HK-2 (cell line): Measurements from ENCODE around the gene SBK1.

Source experiments
- DNase-seq: peaks from one replicate; pipeline ENCODE4 v3.0.0-alpha.2; 2018; ENCODE audit not compliant: unreplicated experiment

The SBK1 gene

DNA sequence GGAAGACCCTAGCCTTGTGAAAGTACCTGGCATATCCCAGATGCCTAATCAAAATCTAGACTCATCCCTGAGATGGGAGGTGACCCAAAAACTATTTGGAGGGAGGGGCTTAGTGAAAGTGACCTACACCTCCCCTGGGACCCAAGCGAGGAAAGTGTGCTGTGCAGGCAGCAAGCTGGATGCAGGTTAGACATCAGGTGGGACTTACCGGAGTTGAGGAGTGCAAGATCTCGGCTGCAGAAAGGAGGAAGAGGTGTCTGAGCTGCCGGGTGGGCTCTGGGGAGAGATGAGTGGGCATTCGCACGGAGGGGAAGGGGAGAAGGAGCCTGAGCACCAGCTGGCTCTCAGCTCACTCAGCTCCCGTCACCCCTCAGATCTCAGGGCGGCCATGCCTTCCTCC is 10.3 kb upstream of the SBK1 start:
- no peak for DNase-seq

DNA sequence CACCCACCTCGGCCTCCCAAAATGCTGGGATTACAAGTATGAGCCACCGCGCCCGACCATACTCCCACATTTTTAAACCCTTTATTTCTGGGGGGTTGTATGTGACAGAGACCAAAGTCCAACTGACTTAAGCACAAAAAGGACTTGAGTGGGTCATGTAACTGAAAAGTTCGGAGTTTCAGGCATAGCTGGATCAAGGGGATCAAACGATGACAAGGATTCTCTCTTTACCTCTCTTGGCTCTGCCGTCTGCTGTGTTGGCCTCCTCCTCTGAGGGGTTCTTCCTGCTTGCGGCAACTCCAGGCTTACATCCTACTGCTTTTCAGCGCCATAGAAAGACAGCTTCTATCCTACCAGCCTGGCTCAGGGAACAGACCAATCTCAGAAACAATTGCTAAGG is 9.2 kb upstream of the SBK1 start:
- no peak for DNase-seq

DNA sequence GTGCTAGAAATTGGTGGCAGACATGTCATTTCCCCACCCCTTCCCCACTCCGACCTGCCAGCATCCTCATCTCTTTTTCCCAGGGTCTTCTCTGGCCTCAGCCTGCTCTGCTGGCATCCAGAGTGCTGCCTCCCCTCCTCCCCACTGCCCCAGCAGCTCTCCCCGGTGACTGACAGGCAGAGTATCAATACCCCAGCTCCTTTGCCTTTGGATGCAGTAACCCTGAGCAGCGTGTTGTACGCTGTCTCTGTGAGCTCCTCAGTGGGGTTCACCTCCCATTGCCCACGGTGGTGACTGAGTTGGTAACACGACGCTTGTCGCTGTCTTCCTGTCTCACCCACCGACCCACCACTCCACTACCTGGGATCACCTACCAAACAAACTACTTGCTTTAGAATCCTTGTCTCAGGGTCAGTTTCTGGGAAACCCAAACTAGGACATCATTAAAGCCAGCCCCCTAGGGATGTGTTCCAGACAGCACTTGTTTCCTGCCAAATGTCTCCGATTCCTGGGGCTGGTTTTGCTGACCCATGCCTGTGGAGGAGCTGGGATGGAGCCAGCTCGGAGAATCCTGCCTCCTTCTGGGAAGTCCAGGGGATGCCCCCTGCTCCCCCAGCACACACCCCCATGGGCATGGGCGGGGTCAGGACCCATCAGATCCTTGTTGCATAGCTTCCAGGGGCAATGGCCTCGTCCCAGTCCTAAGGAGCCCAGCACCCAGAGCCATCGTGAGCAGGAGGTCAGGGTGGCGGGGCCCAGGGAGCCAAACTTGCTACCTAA is 8.3 kb upstream of the SBK1 start:
- no peak for DNase-seq

DNA sequence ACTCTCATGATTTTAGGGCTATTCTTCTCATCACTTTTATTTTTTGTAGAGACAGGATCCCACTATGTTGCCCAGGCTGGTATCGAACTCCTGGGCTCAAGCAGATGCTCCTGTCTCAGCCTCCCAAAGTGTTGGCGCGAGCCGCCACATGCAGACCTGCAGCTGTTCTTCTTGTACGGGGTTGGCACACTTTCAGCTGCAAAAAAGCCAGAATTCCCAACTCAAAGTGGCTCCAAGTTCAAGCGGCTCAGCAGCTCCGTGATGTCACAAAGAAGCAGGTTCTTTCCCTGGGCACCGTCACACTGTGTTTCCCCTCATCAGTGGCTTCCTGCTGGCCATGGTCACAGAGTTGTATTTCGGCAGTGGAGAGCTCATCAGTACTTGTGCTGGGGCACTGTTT is 6.7 kb upstream of the SBK1 start:
- DNase-seq, result no peak

DNA sequence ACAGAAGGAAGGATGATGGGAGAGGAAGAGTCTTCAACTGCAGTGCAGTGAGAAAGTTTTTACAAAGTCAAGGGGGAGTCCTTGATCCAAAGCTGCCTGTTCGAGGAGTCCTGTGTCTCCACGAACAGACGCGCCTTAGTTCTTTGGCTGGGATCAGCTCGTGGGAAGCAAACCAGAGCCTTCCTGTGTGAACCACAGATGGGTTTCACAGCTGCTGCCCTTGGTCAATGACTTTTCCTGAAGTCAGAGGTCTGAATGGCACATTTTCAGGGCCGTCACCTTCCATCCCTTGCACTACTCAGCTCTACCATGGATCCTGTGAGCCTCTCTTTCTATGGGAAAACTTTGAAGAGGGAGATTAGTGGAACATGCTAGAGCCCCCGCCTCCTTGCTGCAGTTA is 4.2 kb upstream of the SBK1 start:
- DNase-seq, result no peak

DNA sequence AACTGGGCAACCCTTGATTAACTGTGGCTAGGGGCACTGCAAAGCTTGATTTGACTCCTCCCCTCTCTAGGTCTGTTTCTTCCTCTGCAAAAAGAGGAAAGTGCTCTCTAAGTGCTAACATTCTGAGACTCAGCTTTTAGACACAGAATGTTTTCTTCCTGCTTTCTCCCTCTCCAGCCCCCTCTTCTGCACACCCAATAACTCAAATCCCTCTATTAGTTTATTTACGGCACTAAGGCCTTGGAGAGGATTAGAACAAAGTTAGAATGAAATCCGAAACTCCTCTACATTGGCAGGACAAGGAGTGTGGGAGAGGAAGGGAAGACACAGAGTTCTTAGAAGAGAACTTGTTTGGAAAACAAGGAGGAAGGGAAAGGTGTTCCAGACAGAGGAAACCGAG is 3.3 kb upstream of the SBK1 start:
- no peak for DNase-seq

DNA sequence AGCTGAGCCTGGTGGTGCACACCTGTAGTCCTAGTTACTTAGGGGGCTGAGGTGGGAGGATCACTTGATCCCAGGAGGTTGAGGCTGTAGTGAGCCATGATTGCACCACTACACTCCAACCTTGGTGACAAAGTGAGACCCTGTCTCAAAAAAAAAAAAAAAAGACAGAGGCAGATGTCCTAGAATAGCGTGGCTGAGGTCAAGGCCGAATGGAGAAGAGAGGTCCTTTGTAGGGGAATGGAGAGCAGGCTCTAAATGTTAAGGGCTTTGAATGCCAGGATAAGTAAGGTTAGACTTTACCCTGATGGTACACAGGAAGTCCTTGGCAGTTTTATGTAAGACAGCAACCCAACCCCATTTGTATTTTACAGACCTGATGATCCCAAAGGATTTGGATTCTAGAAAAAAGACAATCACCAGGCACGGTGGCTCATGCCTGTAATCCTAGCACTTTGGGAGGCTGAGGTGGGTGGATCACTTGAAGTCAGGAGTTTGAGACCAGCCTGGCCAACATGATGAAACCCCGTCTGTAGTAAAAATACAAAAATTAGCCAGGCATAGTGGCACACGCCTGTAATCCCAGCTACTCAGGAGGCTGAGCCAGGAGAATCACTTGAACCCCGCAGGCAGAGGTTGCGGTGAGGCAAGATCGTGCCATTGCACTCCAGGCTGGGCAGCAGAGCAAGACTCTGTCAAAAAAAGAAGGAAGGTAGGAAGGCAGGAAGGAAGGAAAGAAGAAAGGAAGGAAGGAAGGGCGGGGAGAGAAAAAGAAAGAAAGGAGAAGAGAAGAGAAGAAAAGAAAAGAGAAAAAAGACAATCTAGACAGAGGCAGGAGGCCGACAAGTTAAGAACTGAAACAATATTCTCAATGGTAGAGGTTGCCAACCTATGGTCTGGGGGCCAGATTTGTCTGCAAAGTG is 2.1 kb upstream of the SBK1 start:
- no peak for DNase-seq

DNA sequence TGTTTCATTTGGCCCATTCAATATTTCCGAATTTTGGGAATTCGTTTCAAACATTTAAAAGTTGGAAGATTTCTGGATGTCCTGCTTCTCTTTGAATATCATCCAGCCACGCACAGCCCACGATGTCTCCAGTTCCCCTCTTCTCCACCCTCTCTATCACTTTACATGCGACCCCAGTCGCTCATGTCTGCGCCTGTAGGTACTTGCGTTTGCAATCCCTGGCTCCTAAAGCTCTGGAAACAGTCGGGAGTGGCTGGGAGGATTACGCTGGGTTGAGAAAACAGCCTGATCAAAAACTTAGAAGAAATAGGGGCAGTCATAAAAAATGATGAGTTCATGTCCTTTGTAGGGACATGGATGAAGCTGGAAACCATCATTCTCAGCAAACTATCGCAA is 1.5 kb upstream of the SBK1 start:
- DNase-seq, result no peak

DNA sequence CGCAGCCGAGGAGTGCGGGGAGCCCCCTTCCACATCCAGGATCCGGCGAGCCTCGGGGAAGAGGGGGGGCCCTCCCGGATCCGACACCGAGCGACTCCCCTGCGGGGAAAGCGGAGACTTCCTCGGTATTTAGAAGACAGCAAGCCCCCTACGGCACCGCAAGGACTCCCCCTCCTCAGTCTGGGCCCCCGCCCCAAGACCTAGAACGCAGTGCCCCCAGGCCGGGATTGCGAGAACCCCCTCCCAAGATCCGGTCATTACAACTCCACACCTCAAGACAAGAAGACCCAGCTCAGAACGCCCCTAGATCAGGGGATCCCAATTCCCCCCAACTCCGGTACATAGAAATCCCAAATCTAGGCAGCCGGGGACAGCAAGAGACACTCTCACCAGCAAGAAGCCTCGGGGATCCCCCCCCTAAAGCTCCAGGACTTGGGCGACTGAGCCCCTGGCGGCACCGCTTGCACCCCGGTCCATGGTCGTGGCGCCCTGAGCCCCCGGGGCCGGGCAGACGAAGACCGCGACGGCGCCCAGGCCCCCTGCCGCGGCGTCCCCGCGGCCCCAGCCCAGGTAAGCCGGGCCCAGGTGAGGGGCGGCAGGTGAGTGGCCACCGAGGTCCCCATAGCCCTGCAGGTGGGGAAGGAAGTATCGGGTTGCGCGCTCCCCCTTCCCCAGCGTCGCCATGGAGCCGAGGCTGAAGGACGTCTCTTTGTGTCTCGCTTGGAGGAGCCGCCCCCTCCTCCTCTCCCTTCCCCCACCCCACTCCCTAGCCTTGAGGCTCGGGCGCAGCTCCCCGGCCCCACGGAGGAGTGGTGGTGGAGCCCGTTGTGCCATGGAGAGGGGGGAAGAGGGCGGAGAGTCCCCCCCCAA is 641 bp downstream of the SBK1 start:
- peak; percentile 17 for DNase-seq

DNA sequence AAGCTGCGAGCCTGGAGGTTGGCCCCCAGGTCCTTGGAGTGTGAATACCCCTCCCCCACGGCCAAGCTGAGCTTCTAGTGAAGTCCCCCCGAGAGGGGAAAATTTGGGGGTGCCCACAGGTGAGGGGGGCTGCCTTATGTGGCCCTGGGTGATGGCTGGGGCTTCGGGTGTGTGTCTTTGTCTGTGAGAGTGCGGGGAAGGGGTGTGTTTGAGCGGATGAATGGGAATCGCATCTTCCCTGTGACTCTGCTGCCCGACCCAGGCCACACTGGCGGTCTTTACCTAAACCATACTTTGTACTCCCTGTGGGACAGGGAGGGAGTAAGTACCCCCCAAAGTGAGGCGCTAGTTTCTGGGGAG is 1.3 kb downstream of the SBK1 start:
- no peak for DNase-seq

DNA sequence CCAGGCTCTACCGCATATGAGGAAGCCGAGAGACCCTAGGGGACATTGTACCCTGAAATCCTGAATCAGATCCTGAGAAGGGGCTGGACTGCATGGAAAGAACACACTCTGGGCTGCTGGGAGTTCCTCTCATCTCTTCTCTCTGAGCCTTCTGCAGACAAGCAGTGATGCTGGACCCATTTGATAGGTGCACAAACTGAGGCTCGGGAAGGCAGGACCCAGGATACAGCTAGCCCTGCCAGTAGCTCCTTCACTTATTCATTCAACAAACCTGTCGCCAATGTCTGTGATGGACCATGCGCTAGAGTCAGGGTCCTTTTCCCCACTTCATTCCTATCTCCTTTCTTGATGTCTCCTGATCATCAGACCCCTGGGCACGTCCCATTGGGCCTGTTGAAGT is 1.9 kb downstream of the SBK1 start:
- DNase-seq, result no peak

DNA sequence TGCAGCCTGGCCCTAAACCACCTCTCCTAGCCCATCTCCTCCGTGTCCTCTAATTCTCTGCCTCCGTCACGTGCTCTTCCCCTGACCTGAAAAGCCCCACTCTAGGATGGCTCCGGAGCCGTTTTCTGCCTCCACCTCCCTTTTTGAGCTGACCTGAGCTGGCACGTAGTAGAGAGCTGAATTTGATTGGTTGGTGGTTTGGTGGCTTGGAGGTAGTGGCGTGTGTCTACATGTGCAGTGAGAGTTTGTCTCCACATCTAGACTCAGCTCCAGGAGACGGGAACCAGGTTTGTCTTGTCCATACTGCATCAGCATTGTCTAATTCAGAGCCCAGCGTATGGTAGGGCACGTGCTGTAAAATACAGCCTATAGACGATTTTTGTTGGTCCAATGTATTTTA is 3.0 kb downstream of the SBK1 start:
- DNase-seq, result no peak

DNA sequence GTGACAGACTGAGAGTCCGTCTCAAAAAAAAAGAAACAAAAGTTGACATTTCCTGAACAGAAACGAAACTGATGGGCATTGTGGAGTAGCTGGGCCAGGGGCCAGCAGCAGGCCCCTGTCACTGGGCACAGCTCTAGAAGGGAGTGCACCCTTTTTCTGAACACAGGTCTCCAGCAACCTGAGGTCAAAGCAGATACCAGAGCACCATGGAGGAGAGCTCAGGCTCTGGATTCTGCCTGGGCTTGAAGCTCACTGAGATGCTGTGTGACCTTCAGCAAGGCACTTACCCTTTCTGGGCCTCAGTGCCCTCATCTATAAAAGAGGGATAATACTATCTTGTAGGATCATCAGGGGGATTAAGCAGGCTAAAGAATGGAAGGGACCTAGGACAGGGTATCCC is 5.0 kb downstream of the SBK1 start:
- DNase-seq, result no peak

DNA sequence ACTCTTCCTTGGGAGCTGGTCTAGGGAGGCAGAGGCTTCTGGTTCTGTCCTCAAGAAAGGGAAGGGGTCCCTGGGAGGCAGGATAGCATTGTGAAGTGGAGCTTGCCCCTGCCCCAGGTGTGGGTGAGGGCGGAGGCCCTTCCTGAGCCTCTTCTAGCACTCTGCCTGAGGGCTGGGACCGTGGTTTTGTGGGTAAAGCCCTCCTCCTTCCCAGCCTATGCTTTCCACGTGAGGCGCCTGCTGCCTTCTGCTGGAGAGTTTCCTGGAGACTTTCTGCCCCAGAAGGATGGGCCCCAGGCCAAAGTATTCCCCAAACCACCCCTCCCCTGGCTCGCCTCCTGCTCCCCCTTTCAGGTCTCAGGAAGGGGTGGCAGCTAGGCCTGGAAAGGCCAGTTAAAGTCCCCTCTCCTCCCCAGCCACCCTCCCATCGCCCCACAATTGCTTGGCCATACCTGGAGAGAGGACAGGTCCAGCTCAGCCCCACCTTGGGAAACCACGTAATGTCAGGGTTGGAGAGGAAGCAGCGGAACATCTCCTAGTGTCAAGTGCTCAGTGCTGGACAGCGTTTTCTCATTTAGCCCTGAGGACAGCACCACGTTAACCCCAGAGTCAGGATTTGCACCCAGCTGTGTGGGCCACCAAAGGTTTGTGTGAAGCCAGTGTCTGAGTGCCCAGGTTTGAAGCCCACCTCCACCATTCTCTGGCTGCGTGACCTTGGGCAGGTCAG is 5.6 kb downstream of the SBK1 start:
- DNase-seq, result no peak

DNA sequence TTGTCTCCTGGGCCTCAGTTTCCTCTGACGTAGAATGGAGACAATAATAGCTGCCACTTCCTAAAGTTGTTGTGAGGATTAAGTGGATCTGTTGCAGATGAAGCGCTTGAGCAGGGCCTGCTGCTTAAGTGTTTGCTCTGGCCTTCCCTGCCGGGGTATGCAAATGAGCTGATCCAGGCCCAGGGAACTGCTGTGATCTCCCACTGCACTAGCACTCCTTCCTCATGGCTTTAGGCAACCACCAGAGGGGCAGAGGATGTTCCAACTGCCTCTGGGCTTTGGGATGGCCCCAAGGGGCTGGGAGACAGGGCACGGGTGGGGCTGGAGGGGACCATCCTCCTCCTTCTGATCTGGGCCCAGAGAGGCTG is 6.2 kb downstream of the SBK1 start:
- no peak for DNase-seq

DNA sequence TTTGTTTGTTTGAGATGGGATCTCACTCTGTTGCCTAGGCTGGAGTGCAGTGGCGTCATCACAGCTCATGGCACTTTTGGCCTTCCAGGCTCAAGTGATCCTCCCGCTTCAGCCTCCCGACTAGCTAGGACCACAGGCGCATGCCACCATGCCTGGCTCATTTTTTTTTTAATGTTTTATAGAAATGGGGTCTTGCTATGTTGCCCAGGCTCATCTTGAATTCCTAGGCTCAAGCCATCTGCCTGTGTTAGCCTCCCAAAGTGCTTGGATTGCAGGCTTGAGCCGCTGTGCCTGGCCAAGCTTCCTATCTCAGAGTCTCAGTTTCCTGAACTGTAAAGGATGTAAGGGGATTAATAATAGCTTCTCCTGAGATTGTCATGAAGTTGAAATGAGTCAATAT is 8.0 kb downstream of the SBK1 start:
- no peak for DNase-seq

DNA sequence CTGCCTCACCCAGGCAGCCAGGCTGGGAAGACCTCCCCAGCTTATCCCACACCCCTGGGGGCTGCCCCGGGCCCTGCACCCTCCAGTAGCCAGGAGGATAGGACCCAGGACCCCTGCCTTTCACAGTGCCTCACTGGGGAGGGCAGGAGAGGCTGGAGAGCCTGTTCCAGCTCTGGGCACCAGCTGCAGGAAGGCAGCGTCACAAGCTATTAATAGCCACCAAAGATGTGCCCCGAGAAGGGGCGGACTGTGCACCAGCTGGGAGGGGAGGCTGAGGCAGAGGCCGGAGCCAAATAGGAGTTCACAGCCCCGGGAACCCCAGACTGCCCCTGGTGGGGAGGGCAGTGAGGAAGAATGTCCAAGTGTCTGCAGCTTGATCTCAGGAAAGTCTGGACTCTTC is 8.8 kb downstream of the SBK1 start:
- DNase-seq, result no peak

DNA sequence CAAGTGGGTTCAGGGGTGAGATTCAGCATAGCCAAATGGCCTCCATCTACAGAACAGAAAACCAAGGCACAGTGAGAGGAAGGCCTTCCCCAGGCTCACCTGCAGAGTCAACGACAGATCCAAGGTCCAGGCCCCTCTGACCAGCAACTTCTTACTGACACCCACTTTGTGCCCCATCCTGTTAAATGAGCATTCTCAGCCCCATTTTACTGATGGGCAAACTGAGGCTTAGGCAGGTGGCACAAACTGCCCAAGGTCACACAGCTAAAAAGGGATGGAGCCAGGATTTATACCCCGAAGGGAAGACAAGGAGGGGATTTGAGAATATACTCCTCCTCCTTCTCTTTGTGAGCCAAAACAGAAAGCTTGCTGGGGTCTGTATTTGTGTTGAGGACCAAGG is 9.3 kb downstream of the SBK1 start:
- DNase-seq, result no peak

DNA sequence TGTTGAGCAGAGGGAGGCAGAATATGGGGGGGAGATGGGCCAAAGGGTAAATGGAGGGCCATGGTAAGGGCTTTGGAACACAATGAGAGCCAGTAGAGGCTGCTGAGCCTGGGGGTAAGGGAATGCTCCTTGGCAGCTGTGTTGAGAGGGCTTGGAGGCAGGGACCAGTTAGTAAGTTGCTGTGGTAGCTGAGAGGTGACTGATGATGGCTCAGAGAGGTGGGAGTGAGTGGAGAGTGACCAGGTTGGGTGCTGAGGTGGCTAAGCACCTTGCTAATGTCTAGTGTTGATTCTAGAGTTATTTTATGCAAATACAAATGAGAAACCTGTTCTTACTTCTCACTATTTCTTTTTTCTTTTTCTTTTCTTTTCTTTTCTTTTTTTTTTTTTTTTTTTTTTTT is 10.8 kb downstream of the SBK1 start:
- no peak for DNase-seq

DNA sequence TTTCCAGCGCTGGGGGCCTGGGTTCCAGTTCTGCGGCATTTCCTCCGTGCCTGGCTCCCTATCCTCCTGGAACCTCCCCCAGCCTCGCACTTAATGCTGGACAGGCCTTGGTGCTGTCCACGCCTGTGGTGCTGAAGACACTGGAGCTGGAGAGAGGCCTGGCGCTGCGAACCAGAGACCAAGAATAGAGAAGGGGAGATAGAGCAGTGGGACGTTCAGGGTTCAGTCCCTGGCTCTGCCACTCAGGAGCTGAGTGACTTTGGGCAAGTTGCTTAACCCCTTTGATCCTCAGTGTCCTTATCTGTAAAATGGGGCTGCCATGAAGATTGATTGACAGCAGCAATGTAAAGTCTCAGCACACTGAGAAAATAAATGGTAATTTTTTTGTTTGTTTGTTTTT is 11.9 kb downstream of the SBK1 start:
- DNase-seq, result peak; percentile 37

DNA sequence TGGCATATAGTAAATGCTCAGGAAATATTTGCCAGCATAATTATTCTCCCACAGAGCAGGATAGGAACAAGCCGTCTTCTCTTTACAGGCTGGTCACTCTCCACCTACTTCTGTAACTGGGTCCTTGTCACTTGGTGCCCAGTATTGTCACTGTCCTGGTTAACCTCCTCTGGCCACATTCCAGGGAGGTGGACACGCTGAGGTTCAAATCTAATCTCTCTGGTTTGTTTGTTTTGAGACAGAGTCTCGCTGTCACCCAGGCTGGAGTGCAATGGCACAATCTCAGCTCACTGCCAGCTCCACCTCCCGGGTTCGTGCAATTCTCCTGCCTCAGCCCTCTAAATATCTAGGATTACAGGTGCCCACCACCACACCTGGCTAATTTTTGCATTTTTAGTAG is 15.6 kb downstream of the SBK1 start:
- DNase-seq, result no peak
